Psoas muscle (tissue), 8 donors: ENCODE data around the gene ADAM11. TPM values are rescaled to one million over a fixed set of nuclear protein-coding genes. Genes with fewer than 3 reads are reported as not detected.
"Not testable (repeated sequence)": the region's sequence is repeated elsewhere in the genome, so short reads cannot be mapped to it uniquely, and the experiment has no call there.

Source experiments
- ATAC-seq, 4 donors: fragments of 200-7000 bp; cut with Tn5 transposase; one replicate each; pipeline ENCODE4 v1.9.1; 2020; ENCODE audit warnings: moderate library complexity in 3 of 4, mild to moderate bottlenecking in 2 of 4
- DNase-seq, 2 donors: peaks; one replicate each; pipeline ENCODE4 v3.0.0-alpha.2; 2020
- H3K27ac ChIP-seq: fragments of 200-600 bp; one replicate; pipeline ENCODE4 v1.8.0; 2022
- H3K27me3 ChIP-seq, 3 donors: fragments of 200-600 bp in 1 of 3; one replicate each; pipeline versions ENCODE4 v1.6.1 to v1.8.0; 2013 to 2022; ENCODE audit warnings: low read length in 2 of 3, mild to moderate bottlenecking in 2 of 3, moderate library complexity in 1 of 3; ENCODE audit not compliant: insufficient read depth in 3 of 3
- H3K36me3 ChIP-seq, 2 donors: fragments of 200-600 bp in 1 of 2; one replicate each; pipeline versions ENCODE4 v1.6.1 to v1.8.0; 2013 to 2022; ENCODE audit warnings: low read depth in 1 of 2, mild to moderate bottlenecking in 1 of 2, moderate library complexity in 1 of 2; ENCODE audit not compliant: insufficient read depth in 1 of 2
- H3K4me1 ChIP-seq: fragments of 200-600 bp; one replicate; pipeline ENCODE4 v1.8.0; 2022
- H3K4me3 ChIP-seq: fragments of 200-600 bp; one replicate; pipeline ENCODE4 v1.8.0; 2022; ENCODE audit warnings: mild to moderate bottlenecking
- H3K9me3 ChIP-seq: fragments of 200-600 bp; one replicate; pipeline ENCODE4 v1.8.0; 2022
- WGBS, 3 donors: extraction: QIAGEN DNeasy Blood & Tissue Kit; methylation state at CpG; one replicate each; pipeline versions ENCODE4 v1.1.6 to v1.1.7; 2013; 5-methylcytosine and 5-hydroxymethylcytosine counted together
- intact Hi-C, 2 donors: fragments of 100-400 bp; cut with DNase I; formaldehyde crosslinking; loops; one replicate each; pipeline versions ENCODE4 v1.11.0 to v1.14.2; 2022
- polyA plus RNA-seq, 3 donors: library from polyadenylated mRNA; stranded (reverse); fragments of 200-250 nt; gene quantifications; one replicate each; pipeline ENCODE4 v1.2.3, GENCODE V29; 2013
- total RNA-seq, 4 donors: library from RNA; stranded (reverse); fragmentation: NEBNext Ultra II Directional in 2 of 4; extraction: Animal tissue kit (Norgen Biotek cat#: 25700) in 2 of 4; gene quantifications; one replicate each; pipeline versions ENCODE4 v1.2.1 to v1.2.4, GENCODE V29; 2021 to 2023
- TF ChIP-seq, protein P1 (sequence below): fragments of 200-600 bp; IDR thresholded peaks from one replicate; pipeline ENCODE4 v1.8.0; 2022; ENCODE audit warnings: antibody characterized with exemption
- donor health status: healthy with polysubstance abuse.
- donor health status: DM: no; HTN: no; CAD: no; lungs with moderate emphysema.
- donor health status: Bipolar disorder and iron deficiency.
- donor health status: healthy.
- donor health status: DM: yes; HTN: yes; CAD: no.
- donor health status: DM: no; HTN: no; CAD: no.
- donor health status: DM: no; HTN: no; CAD: no.
- donor health status: DM: yes; HTN: yes; CAD: no.

ADAM11 gene
- total and polyA plus RNA-seq, 7 donors: 0.03 to 0.26 (median 0.15) TPM; not detected in 2

GRCh38 chr17:44741316-44741715, 17.5 kb upstream of the ADAM11 start:
- intact Hi-C loops: no loop called here
- no peak overlapping the region for H3K27ac ChIP-seq
- H3K27me3 ChIP-seq: no peaks in the 10 kb centered on the region
- H3K4me1 ChIP-seq: no peaks in the 10 kb centered on the region
- TF ChIP-seq, protein P1, sequence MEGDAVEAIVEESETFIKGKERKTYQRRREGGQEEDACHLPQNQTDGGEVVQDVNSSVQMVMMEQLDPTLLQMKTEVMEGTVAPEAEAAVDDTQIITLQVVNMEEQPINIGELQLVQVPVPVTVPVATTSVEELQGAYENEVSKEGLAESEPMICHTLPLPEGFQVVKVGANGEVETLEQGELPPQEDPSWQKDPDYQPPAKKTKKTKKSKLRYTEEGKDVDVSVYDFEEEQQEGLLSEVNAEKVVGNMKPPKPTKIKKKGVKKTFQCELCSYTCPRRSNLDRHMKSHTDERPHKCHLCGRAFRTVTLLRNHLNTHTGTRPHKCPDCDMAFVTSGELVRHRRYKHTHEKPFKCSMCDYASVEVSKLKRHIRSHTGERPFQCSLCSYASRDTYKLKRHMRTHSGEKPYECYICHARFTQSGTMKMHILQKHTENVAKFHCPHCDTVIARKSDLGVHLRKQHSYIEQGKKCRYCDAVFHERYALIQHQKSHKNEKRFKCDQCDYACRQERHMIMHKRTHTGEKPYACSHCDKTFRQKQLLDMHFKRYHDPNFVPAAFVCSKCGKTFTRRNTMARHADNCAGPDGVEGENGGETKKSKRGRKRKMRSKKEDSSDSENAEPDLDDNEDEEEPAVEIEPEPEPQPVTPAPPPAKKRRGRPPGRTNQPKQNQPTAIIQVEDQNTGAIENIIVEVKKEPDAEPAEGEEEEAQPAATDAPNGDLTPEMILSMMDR: no peak
- ATAC-seq (no peak), DNase-seq (no peak)
- 92 to 94% (median 93%) methylated on average over 8 of the region's 8 CpGs for WGBS, 3 donors
- peaks cover 0 to 15% of the 10 kb centered on the region in 2 donors for H3K36me3 ChIP-seq
- no peak overlapping the region for H3K4me3 ChIP-seq
- no peaks in the 10 kb centered on the region for H3K9me3 ChIP-seq

GRCh38 chr17:44745301-44745700, 13.5 kb upstream of the ADAM11 start:
- H3K36me3 ChIP-seq: peaks cover 0 to 34% of the 10 kb centered on the region in 2 donors
- TF ChIP-seq, protein P1: no peak
- no peak overlapping the region for H3K4me3 ChIP-seq
- no peaks in the 10 kb centered on the region for H3K27me3 ChIP-seq
- H3K9me3 ChIP-seq: no peaks in the 10 kb centered on the region
- H3K4me1 ChIP-seq: no peaks in the 10 kb centered on the region
- intact Hi-C loops: no loop called here
- DNase-seq (no peak), ATAC-seq (no peak)
- H3K27ac ChIP-seq: no peak overlapping the region
- WGBS, 3 donors: 84 to 89% (median 84%) methylated on average over 1 of the region's 1 CpG

DNA sequence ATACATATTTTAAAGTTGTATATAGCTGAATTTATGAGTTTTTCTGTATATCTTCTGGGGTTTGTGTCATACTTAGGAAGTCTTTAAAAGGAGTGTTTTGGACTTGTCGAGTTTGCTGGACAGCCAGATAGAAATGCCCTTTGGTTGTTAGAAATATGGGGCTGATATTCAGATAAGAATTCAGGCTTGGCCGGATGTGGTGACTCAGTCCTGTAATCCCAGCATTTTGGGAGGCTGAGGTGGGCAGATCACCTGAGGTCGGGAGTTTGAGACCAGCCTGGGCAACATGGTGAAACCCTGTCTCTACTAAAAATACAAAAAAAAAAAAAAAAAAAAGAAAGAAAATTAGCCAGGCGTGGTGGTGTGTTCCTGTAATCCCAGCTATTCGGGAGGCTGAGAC, 13.1 kb upstream of the ADAM11 start:
- 92 to 96% (median 94%) methylated on average over 5 of the region's 5 CpGs for WGBS, 3 donors
- peaks cover 0 to 39% of the 10 kb centered on the region in 2 donors for H3K36me3 ChIP-seq
- H3K4me3 ChIP-seq, H3K27me3 ChIP-seq, H3K4me1 ChIP-seq, ATAC-seq, DNase-seq, intact Hi-C loops, H3K9me3 ChIP-seq, H3K27ac ChIP-seq: not testable (repeated sequence)

- ATAC-seq: no peak
- TF ChIP-seq, protein P1: no peak
- no peaks in the 10 kb centered on the region for H3K4me1 ChIP-seq
- no peaks in the 10 kb centered on the region for H3K27me3 ChIP-seq
- no peak for DNase-seq
- intact Hi-C loops: no loop called here
- H3K36me3 ChIP-seq: peaks cover 0 to 36% of the 10 kb centered on the region in 2 donors
- no peaks in the 10 kb centered on the region for H3K9me3 ChIP-seq
- H3K4me3 ChIP-seq: no peak overlapping the region
- H3K27ac ChIP-seq: no peak overlapping the region
These were observed 11.2 kb upstream of the ADAM11 start for GRCh38 chr17:44747566-44747965.

- H3K36me3 ChIP-seq: peaks cover 0 to 36% of the 10 kb centered on the region in 2 donors
- TF ChIP-seq, protein P1: no peak
- intact Hi-C loops: no loop called here
- ATAC-seq (no peak), DNase-seq (no peak)
- 75 to 76% (median 75%) methylated on average over 18 to 19 of the region's 19 CpGs for WGBS, 3 donors
- H3K9me3 ChIP-seq: no peaks in the 10 kb centered on the region
- H3K27me3 ChIP-seq: peaks cover 0 to 4% (median 0%) of the 10 kb centered on the region in 3 donors
- H3K4me3 ChIP-seq: no peak overlapping the region
- no peaks in the 10 kb centered on the region for H3K4me1 ChIP-seq
- H3K27ac ChIP-seq: no peak overlapping the region
These were observed 9.5 kb upstream of the ADAM11 start for GRCh38 chr17:44749076-44749979.
